CD14-positive monocyte (primary cell): ENCODE measurements around the gene BACE2. TPM values are rescaled to one million over a fixed set of nuclear protein-coding genes. Genes with fewer than 3 reads are reported as not detected.

Experiments used
- DNase-seq, 3 donors: peaks; one replicate each; pipeline ENCODE4 v3.0.0-alpha.2; 2011 to 2022
- H2AFZ ChIP-seq: 2 replicates; pipeline ENCODE4 v1.6.0; 2012; ENCODE audit warnings: mild to moderate bottlenecking, low read depth, low read length, inconsistent platforms; ENCODE audit not compliant: insufficient read depth, poor library complexity, severe bottlenecking
- H3K27ac ChIP-seq, 2 donors: 1 replicate in 1 of 2; 2 replicates in 1 of 2; pipeline ENCODE4 v1.5.1; 2012 to 2013; ENCODE audit warnings: low read length in 2 of 2, control low read depth in 1 of 2, inconsistent platforms in 1 of 2, low read depth in 1 of 2, mild to moderate bottlenecking in 1 of 2
- H3K27me3 ChIP-seq, 2 donors: one replicate each; pipeline versions ENCODE4 v1.6.0 to v1.6.1; 2011 to 2013; ENCODE audit warnings: low read length in 2 of 2; ENCODE audit not compliant: control insufficient read depth in 2 of 2, insufficient read depth in 2 of 2
- H3K36me3 ChIP-seq, 2 donors: replicated peaks in 1 of 2; 1 replicate in 1 of 2; 2 replicates in 1 of 2; pipeline versions ENCODE4 v1.5.1 to v1.6.1; 2012 to 2013; ENCODE audit warnings: low read length in 2 of 2, control low read depth in 1 of 2, inconsistent platforms in 1 of 2, mild to moderate bottlenecking in 1 of 2; ENCODE audit not compliant: insufficient read depth in 2 of 2, control insufficient read depth in 1 of 2
- H3K4me1 ChIP-seq, 2 donors: 1 replicate in 1 of 2; 2 replicates in 1 of 2; pipeline versions ENCODE4 v1.5.1 to v1.6.1; 2012 to 2013; ENCODE audit warnings: low read length in 2 of 2, control low read depth in 1 of 2, inconsistent platforms in 1 of 2, mild to moderate bottlenecking in 1 of 2, moderate library complexity in 1 of 2; ENCODE audit not compliant: insufficient read depth in 2 of 2, control insufficient read depth in 1 of 2
- H3K4me2 ChIP-seq: replicated peaks from 2 replicates; pipeline ENCODE3; 2012; ENCODE audit warnings: low read length, moderate library complexity, mild to moderate bottlenecking; ENCODE audit not compliant: poor library complexity, severe bottlenecking; ENCODE audit errors: extremely low read depth
- H3K4me3 ChIP-seq, 3 experiments: fragments of 200-600 bp in 1 of 3; sonication (generic) in 1 of 3; replicated peaks in 1 of 3; 1 replicate in 2 of 3; 2 replicates in 1 of 3; pipeline ENCODE4 v1.5.1; 2011 to 2013; ENCODE audit warnings: low read length in 3 of 3, mild to moderate bottlenecking in 3 of 3, control low read depth in 2 of 3, low read depth in 2 of 3, inconsistent platforms in 1 of 3, moderate library complexity in 1 of 3
- H3K79me2 ChIP-seq: 2 replicates; pipeline ENCODE4 v1.6.0; 2012; ENCODE audit warnings: mild to moderate bottlenecking, control low read depth, inconsistent platforms, low read length, moderate library complexity; ENCODE audit not compliant: insufficient read depth
- H3K9ac ChIP-seq: 2 replicates; pipeline ENCODE4 v1.6.0; 2017; ENCODE audit warnings: low read length, mild to moderate bottlenecking; ENCODE audit not compliant: insufficient read depth, poor library complexity, severe bottlenecking
- H3K9me3 ChIP-seq, 2 donors: replicated peaks in 1 of 2; 1 replicate in 1 of 2; 2 replicates in 1 of 2; pipeline versions ENCODE4 v1.5.1 to v1.6.1; 2012 to 2013; ENCODE audit warnings: low read length in 2 of 2, control low read depth in 1 of 2; ENCODE audit not compliant: control insufficient read depth in 1 of 2, insufficient read depth in 1 of 2
- H4K20me1 ChIP-seq: 2 replicates; pipeline ENCODE4 v1.6.0; 2012; ENCODE audit warnings: mild to moderate bottlenecking, low read length, control low read depth, moderate library complexity; ENCODE audit not compliant: insufficient read depth
- H3K27ac Mint-ChIP-seq, 7 donors: one replicate each; pipeline ENCODE4 v1.8.0; 2020; ENCODE audit warnings: mild to moderate bottlenecking in 7 of 7, mixed read lengths in 7 of 7, moderate library complexity in 6 of 7, inconsistent platforms in 2 of 7
- H3K27me3 Mint-ChIP-seq, 3 donors: one replicate each; pipeline ENCODE4 v1.8.0; 2021 to 2022; ENCODE audit warnings: low read depth in 3 of 3, mild to moderate bottlenecking in 3 of 3, mixed read lengths in 3 of 3, moderate library complexity in 3 of 3, inconsistent platforms in 1 of 3
- H3K36me3 Mint-ChIP-seq, 2 donors: one replicate each; pipeline ENCODE4 v1.8.0; 2020; ENCODE audit warnings: mixed read lengths in 2 of 2, inconsistent platforms in 1 of 2, mild to moderate bottlenecking in 1 of 2
- H3K4me1 Mint-ChIP-seq: one replicate; pipeline ENCODE4 v1.8.0; 2020; ENCODE audit warnings: mild to moderate bottlenecking, mixed read lengths
- H3K4me3 Mint-ChIP-seq, 2 donors: one replicate each; pipeline ENCODE4 v1.8.0; 2020; ENCODE audit warnings: mild to moderate bottlenecking in 2 of 2, mixed read lengths in 2 of 2, moderate library complexity in 1 of 2
- H3K9me3 Mint-ChIP-seq, 7 donors: one replicate each; pipeline ENCODE4 v1.8.0; 2020 to 2022; ENCODE audit warnings: mixed read lengths in 7 of 7, mild to moderate bottlenecking in 6 of 7, moderate library complexity in 6 of 7, inconsistent platforms in 2 of 7
- CTCF ChIP-seq: fragments of 200-600 bp; IDR thresholded peaks from one replicate; pipeline ENCODE4 v1.8.0; 2022; ENCODE audit warnings: antibody characterized with exemption, mild to moderate bottlenecking
- WGBS: methylation state at CpG from one replicate; pipeline ENCODE4 v1.1.5; 2013; ENCODE audit warnings: missing lambda C conversion rate; ENCODE audit not compliant: insufficient coverage; 5-methylcytosine and 5-hydroxymethylcytosine counted together
- intact Hi-C, 2 donors: fragments of 100-400 bp; cut with micrococcal nuclease; formaldehyde crosslinking; loops; one replicate each; pipeline versions ENCODE4 v1.15.0 to v1.15.1; 2023
- polyA plus RNA-seq, 3 donors: library from polyadenylated mRNA; depleted of rRNA in 1 of 3; unstranded in 2 of 3; stranded (reverse) in 1 of 3; fragments of 300-500 nt in 2 of 3; fragments of >200 nt in 1 of 3; fragmentation: Illumina TruSeq in 2 of 3; gene quantifications; 1 replicate in 2 of 3; 2 replicates in 1 of 3; pipeline ENCODE4 v1.2.3, GENCODE V29; 2012 to 2021

BACE2 gene
- polyA plus RNA-seq, 3 donors, result 0.05 to 0.26 TPM; not detected in 1

GRCh38 chr21:41209016-41209619, 41.2 kb downstream of the BACE2 start:
- Mint-ChIP-seq H3K27me3 (peaks cover 2 to 9% (median 6%) of the 10 kb centered on the region in 3 donors), H3K4me1 (no peaks in the 10 kb centered on the region), H3K4me3 (no peak overlapping the region), H3K9me3 (peaks cover 0 to 9% (median 0%) of the 10 kb centered on the region in 7 donors), H3K36me3 (no peaks in the 10 kb centered on the region), H3K27ac (no peak overlapping the region)
- Histone ChIP-seq H3K27me3 (no peaks in the 10 kb centered on the region), H3K4me1 (no peaks in the 10 kb centered on the region), H3K36me3 (no peaks in the 10 kb centered on the region), H3K27ac (no peak overlapping the region), H4K20me1 (no peaks in the 10 kb centered on the region), H3K9me3 (no peaks in the 10 kb centered on the region), H3K4me3 (no peak overlapping the region), H3K79me2 (no peaks in the 10 kb centered on the region), H3K9ac (no peak overlapping the region), H2AFZ (no peak overlapping the region), H3K4me2 (no peak overlapping the region)
- no peak for TF ChIP-seq CTCF
- 96% methylated on average over 11 of the region's 17 CpGs for WGBS
- no peak for DNase-seq
- intact Hi-C loops, result no loop called here

GRCh38 chr21:41210426-41211059, 42.6 kb downstream of the BACE2 start:
- Mint-ChIP-seq H3K27ac (no peak overlapping the region), H3K9me3 (peaks cover 0 to 12% (median 0%) of the 10 kb centered on the region in 7 donors), H3K4me1 (no peaks in the 10 kb centered on the region), H3K36me3 (no peaks in the 10 kb centered on the region), H3K4me3 (no peak overlapping the region), H3K27me3 (peaks cover 3 to 10% (median 7%) of the 10 kb centered on the region in 3 donors)
- Histone ChIP-seq H3K79me2 (no peaks in the 10 kb centered on the region), H3K9me3 (no peaks in the 10 kb centered on the region), H3K9ac (no peak overlapping the region), H3K36me3 (no peaks in the 10 kb centered on the region), H3K4me2 (no peak overlapping the region), H2AFZ (no peak overlapping the region), H3K4me3 (no peak overlapping the region), H4K20me1 (no peaks in the 10 kb centered on the region), H3K27me3 (no peaks in the 10 kb centered on the region), H3K27ac (no peak overlapping the region), H3K4me1 (no peaks in the 10 kb centered on the region)
- no peak for DNase-seq
- 97% methylated on average over 10 of the region's 14 CpGs for WGBS
- TF ChIP-seq CTCF, result no peak
- intact Hi-C loops, result no loop called here
